CD4-positive, alpha-beta T cell treated with Interleukin-2 at 100 ng/mL for 4 hours (primary cell): Measurements from ENCODE around the gene STK33.
"Not testable (repeated sequence)": the region's sequence is repeated elsewhere in the genome, so short reads cannot be mapped to it uniquely, and the experiment has no call there.

Experiments
- DNase-seq: peaks from one replicate; pipeline ENCODE4 v3.0.0-alpha.2; 2020; ENCODE audit warnings: low spot score

STK33 gene

GRCh38 chr11:8543278-8543677, 50.8 kb downstream of the STK33 start:
- no peak for DNase-seq

DNA sequence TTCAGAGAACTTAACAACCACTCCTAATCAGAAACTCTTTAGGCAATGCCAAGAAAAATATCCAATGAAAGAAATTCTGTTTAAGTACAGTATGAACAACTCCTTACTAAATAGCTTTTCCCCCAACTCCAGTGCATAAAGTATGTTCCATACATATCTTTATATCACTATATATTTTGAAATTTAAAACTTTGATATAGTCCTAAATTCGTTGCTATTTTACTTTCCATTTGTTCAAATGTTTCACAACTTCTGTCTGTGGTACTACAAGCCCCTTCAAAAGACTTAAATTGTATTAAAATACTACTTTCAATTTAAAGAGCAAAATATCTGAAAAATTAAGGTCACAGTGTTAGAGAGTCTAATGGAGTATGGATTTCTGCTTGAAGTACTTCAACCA, 52.6 kb downstream of the STK33 start:
- no peak for DNase-seq

DNA sequence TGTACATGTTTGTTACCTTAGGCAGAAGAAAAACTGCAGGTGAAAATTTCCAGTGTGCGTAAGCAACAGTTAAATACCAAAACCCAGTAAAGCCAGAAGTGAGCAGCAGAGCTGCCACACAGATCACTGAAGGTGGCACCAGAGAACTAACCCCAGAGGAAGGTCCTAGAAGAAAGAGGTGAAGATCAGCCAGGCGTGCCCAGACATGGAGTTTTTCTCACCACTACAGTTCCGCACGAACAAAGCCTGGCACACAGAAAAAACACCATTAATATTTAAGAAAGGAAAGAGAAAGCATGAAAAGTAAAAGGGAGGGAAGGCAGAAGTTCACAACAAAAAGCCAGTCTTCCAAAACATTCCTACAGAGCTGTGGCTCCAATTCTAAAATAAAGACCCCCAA, 60.7 kb downstream of the STK33 start:
- DNase-seq = no peak

DNA sequence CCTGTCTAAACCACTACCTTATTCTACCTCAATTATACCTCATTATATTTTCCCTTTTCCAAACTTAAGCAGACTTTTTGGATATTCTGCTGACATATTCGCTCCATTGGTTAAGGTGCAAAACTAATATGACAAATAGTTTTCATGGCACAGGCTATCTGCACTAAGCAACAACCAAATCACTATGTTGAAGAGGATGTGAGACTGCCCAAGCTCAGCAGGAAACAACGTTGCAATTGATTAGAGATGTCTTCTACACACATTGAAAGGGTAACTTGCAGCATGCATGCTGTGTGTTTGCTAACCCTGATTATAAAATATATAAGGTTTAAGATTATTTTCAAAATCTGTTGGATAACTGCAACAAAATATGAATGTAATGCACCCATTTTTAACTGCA, 61.6 kb downstream of the STK33 start:
- no peak for DNase-seq

- no peak for DNase-seq
Measured at GRCh38 chr11:8531982-8532381, 62.0 kb downstream of the STK33 start.

GRCh38 chr11:8531312-8531711, 62.7 kb downstream of the STK33 start:
- DNase-seq = no peak

DNA sequence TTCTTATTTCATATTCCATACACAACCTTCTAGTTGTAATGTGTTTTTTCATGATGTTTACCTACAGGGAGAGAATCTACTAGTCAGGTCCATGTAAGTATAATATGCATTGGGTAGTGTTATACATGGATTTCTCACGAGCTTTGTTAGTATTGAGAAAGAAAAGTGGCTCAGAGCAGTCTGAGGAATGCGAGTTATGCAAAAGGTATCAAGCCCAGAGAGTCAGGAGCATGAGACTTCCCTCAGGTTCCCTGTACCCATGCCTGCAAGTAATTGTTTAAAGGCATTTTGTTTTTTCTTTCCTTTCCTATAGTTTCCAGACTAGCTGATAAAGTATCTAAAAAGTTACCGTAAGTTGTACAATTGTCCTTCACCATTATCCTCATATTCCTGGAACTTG, 66.1 kb downstream of the STK33 start:
- no peak for DNase-seq

DNA sequence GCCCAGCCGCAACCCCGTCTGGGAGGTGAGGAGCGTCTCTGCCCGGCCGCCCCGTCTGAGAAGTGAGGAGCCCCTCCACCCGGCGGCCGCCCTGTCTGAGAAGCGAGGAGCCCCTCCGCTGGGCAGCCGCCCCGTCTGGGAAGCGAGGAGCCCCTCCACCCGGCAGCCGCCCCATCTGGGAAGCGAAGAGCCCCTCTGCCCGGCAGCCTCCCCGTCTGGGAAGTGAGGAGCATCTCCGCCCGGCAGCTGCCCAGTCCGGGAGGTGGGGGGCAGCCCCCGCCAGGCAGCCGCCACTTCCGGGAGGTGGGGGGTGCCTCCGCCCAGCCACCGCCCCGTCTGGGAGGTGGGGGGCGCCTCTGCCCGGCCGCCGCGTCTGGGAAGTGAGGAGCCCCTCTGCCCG, 70.6 kb downstream of the STK33 start:
- no peak for DNase-seq

DNA sequence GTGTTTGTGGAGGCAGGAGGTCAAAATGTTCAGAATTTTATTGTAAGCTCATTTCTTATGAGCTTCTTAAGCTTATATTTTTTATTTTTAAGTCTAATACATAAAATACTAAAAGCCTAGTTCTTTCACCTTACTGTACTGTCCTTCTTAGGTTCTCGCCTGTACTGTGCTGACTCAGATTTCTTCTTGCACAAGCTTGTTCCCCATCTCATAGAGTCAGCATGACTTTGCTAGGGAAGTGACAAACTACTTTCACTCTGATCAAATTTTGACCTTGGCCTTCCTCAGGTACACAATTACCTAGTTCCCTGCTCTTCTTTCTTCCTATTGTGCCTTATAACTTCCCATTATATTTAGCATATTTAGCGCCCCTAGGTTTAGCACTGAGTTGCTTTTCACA, 81.5 kb downstream of the STK33 start:
- no peak for DNase-seq

- no peak for DNase-seq
Measured at GRCh38 chr11:8503910-8504364, 90.1 kb downstream of the STK33 start.

DNA sequence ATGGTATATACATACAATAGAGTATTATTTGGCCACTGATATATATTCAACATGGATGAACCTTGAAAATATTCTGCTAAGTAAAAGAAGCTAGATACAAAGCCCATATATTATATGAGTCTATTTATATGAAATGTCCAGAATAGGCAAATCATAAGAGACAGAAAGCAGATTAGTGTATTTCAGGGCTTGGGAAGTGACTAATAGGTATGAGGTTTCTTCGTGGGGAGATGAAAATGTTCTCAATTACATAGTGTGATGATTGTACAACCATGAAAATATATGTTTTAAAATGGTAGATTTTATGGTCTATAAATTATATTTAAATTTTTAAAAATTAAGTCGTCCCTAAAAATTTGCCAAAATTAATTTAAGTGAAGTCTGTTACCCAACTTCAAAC, 92.2 kb downstream of the STK33 start:
- no peak for DNase-seq

GRCh38 chr11:8488395-8488794, 105.6 kb downstream of the STK33 start:
- DNase-seq = no peak

DNA sequence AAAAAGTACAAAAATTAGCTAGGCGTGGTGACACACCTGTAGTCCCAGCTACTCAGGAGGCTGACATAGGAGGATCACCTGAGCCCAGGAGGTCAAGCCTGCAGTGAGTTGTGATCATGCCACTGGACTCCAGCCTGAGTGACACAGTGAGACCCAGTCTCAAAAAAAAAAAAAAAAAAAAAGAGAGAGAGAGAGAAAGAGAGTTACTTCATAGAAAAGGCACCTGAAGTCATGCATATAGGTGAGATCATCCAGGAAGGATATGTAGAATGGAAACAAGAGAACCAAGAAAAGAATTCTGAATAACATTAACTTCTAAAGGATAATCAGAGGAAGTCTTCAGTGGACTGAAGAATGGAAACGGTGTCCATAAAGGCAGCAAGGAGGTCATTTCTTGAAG, 106.8 kb downstream of the STK33 start:
- no peak for DNase-seq

GRCh38 chr11:8484251-8484650, 109.8 kb downstream of the STK33 start:
- no peak for DNase-seq

GRCh38 chr11:8480858-8481257, 113.2 kb downstream of the STK33 start:
- DNase-seq = no peak

GRCh38 chr11:8477680-8478079, 116.3 kb downstream of the STK33 start:
- no peak for DNase-seq

DNA sequence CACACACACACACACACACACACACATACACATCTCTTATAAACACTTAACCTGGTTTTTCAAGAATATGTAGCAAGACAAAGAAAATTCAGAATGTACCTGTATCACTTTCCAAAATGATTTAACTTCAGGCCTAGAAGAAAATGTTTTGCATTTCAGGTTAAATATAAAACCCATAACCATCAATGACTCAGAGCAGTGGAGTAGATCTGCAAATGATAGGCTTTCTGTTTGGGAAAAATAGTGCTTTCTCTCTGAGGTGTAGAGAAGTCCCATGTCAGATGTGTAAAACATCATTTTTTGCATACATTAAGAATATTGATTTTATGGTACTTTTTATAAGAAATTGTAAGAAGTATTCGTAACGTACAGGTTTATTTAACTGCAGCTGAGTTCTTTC, 116.9 kb downstream of the STK33 start:
- no peak for DNase-seq

DNA sequence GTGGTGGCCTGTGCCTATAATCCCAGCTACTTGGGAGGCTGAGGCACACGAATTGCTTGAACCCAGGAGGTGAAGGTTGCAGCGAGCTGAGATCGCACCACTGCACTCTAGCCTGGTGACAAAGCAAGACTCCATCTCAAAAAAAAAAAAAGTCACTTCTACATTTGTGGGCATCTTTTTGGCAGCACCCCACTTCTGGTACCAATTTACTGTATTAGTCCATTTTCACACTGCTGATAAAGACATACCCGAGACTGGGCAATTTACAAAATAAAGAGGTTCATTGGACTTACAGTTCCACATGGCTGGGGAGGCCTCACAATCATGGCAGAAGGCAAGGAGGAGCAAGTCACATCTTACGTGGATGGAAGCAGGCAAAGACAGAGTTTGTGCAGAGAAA, 126.2 kb downstream of the STK33 start:
- DNase-seq = not testable (repeated sequence)

DNA sequence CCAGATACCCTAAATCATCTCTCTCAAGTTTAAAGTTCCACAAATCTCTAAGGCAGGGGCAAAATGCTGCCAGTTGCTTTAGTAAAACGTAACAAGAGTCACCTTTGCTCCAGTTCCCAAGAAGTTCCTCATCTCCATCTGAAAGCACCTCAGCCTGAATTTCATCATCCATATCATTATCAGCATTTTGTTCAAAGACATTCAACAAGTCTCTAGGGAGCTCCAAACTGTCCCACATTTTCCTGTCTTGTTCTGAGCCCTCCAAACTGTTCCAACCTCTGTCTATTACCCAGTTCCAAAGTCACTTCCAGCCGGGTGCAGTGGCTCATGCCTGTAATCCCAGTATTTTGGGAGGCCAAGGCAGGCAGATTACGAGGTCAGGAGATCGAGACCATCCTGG, 126.7 kb downstream of the STK33 start:
- DNase-seq = not testable (repeated sequence)

GRCh38 chr11:8466884-8467283, 127.1 kb downstream of the STK33 start:
- not testable (repeated sequence) for DNase-seq

DNA sequence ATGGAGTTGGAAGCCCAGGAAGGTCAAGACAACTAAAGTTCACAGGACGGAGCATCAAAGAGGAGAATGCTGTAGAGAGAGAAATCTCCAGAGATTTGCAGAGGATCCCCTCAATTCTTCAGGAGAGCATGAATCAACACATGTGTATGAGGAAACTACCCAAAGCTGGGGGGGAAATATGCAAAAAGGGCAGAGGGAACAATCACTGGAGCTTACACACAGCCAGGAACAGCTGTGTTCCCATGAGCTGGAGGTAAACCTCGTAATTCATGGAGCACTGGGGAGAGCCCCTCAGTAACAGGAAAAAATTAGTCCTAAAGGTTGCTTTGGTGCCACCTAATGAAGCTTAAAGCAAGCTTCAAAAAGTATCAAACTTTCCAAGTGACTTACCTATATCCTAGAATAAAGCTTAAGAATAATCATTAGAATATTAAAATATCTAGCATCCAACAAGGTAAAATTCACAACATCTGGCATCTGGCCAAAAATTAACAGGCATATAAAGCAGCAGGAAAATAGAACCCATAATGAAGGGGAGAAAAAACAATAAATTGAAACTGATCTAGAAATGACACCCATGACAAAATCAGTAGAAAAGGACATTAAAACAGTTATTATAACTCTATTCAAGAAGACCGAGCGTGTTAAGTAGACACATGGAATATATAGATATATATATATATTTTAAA, 134.2 kb downstream of the STK33 start:
- DNase-seq = no peak

DNA sequence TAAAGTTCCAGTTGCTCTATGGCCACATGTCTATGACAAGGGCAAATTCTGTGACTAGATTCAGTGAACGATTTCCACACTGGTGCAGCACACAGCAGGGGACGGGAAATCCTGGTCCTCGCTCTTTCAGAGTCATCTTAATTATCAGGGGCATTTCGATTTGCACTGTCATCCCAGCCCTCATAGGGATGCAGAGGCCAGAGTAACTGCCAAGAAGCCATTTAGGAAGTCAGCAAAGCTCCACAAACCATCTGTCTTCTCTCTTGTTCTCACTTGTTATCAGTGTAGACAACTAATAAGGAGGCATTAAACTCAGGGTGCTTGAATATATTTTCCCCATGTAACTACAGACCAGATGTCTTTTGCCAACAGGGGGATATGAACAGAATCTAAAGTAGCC, 151.7 kb downstream of the STK33 start:
- DNase-seq = no peak

GRCh38 chr11:8440649-8441048, 153.4 kb downstream of the STK33 start:
- no peak for DNase-seq

DNA sequence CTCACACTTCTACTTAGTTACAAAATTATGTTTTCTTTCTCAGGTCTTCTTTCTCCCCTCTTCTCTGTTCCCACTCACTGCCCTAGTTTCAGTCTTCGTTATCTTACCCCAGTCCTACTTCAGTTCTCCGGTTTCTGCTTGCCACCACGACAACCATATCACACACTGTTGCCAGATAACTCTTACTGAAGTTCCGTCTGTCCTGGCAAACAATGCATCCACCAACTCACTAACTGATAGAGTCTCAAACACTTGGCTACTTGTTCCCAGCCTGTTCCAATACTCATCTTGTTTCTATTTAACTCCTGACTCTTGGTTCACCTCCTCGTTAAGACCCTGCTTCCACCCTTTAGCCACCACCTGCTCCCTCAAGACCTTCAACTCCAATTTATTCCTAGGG, 164.5 kb downstream of the STK33 start:
- no peak for DNase-seq

- DNase-seq = no peak
Measured at GRCh38 chr11:8426076-8426475, 168.0 kb downstream of the STK33 start.
